ENCODE results near the gene GYG2. TPM values are rescaled to one million over a fixed set of nuclear protein-coding genes. Genes with fewer than 3 reads are reported as not detected.

GYG2 gene
- total RNA-seq, 1 donor: 1.1 TPM

GRCh38 chrX:2831471-2832228 is 2.9 kb downstream of the GYG2 start:
- DNase-seq (ENCODE audit: low read depth): no peak
- TF ChIP-seq CTCF (IDR thresholded peaks at IDR 0.05; ENCODE audit: insufficient read depth, low read length): no peak
- no peak overlapping the region for H3K4me3 ChIP-seq (ENCODE audit: low read depth, low read length)

- DNase-seq (ENCODE audit: low read depth): no peak
- no peak for TF ChIP-seq CTCF (IDR thresholded peaks at IDR 0.05; ENCODE audit: insufficient read depth, low read length)
- H3K4me3 ChIP-seq (ENCODE audit: low read depth, low read length): no peak overlapping the region
These were observed 9.2 kb downstream of the GYG2 start for GRCh38 chrX:2837961-2838360.

- H3K4me3 ChIP-seq (ENCODE audit: low read depth, low read length): no peak overlapping the region
- TF ChIP-seq CTCF (IDR thresholded peaks at IDR 0.05; ENCODE audit: insufficient read depth, low read length): no peak
- DNase-seq (ENCODE audit: low read depth): no peak
These were observed 12.2 kb downstream of the GYG2 start for GRCh38 chrX:2840961-2841360.

GRCh38 chrX:2841537-2841936 is 12.8 kb downstream of the GYG2 start:
- H3K4me3 ChIP-seq (ENCODE audit: low read depth, low read length): no peak overlapping the region
- no peak for DNase-seq (ENCODE audit: low read depth)
- no peak for TF ChIP-seq CTCF (IDR thresholded peaks at IDR 0.05; ENCODE audit: insufficient read depth, low read length)

GRCh38 chrX:2846992-2847391 is 18.3 kb downstream of the GYG2 start:
- H3K4me3 ChIP-seq (ENCODE audit: low read depth, low read length): no peak overlapping the region
- TF ChIP-seq CTCF (IDR thresholded peaks at IDR 0.05; ENCODE audit: insufficient read depth, low read length): no peak
- DNase-seq (ENCODE audit: low read depth): no peak

- no peak overlapping the region for H3K4me3 ChIP-seq (ENCODE audit: low read depth, low read length)
- TF ChIP-seq CTCF (IDR thresholded peaks at IDR 0.05; ENCODE audit: insufficient read depth, low read length): no peak
- peak; percentile 73 for DNase-seq (ENCODE audit: low read depth)
These were observed 20.2 kb downstream of the GYG2 start for GRCh38 chrX:2848871-2849301.

GRCh38 chrX:2854918-2855317 is 26.2 kb downstream of the GYG2 start:
- no peak for DNase-seq (ENCODE audit: low read depth)
- TF ChIP-seq CTCF (IDR thresholded peaks at IDR 0.05; ENCODE audit: insufficient read depth, low read length): no peak
- no peak overlapping the region for H3K4me3 ChIP-seq (ENCODE audit: low read depth, low read length)
